ENCODE results near the gene OR11L1.

OR11L1 gene

DNA sequence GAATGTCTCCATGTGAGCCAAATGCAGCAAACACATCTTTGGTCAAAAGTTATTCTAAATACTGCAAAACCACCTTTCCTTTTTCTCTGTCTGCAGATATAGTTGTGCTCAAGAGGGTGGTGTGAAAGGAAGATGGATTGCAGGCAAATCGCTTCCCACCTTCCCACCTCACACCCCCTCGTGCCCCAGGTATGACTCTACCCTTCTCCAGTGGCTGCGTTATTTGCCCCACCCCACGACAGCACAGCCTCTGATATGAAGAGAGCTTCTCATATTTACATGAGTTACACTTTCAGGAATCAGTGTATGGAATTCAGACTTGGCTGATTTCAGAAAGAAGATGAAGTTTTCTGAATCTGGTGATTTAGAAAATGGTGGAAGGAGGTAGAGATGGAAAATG lies 21.1 kb upstream of the OR11L1 start:
- CTCF ChIA-PET: no interaction called here
- no peaks in the 10 kb centered on the region for H3K4me1 ChIP-seq (ENCODE audit: control insufficient read depth, insufficient read depth, low read length)
- no peak overlapping the region for H3K27ac ChIP-seq (ENCODE audit: extremely low read depth, low read depth, low read length)
- peaks cover 0 to 31% of the 10 kb centered on the region in 2 experiments; a peak in 1 of 3 replicates for H3K36me3 ChIP-seq (ENCODE audit: control insufficient read depth in 2 of 2, insufficient read depth in 1 of 2, low read length in 2 of 2)
- POLR2A ChIA-PET: no interaction called here
- H3K4me3 ChIP-seq (ENCODE audit: low read depth, low read length): no peak overlapping the region
- no peak for TF ChIP-seq SCRT2 (tag by site-specific recombination; IDR thresholded peaks at IDR 0.05)
- no peak for TF ChIP-seq ZNF366 (tag by site-specific recombination; conservative IDR thresholded peaks at IDR 0.05)
- TF ChIP-seq, protein P1, sequence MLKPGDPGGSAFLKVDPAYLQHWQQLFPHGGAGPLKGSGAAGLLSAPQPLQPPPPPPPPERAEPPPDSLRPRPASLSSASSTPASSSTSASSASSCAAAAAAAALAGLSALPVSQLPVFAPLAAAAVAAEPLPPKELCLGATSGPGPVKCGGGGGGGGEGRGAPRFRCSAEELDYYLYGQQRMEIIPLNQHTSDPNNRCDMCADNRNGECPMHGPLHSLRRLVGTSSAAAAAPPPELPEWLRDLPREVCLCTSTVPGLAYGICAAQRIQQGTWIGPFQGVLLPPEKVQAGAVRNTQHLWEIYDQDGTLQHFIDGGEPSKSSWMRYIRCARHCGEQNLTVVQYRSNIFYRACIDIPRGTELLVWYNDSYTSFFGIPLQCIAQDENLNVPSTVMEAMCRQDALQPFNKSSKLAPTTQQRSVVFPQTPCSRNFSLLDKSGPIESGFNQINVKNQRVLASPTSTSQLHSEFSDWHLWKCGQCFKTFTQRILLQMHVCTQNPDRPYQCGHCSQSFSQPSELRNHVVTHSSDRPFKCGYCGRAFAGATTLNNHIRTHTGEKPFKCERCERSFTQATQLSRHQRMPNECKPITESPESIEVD (tag by site-specific recombination; IDR thresholded peaks at IDR 0.05): no peak
- TF ChIP-seq ZBTB48 (tag by site-specific recombination; IDR thresholded peaks at IDR 0.05): no peak
- no peak for TF ChIP-seq ZNF292 (tag by site-specific recombination; IDR thresholded peaks at IDR 0.05; ENCODE audit: borderline replicate concordance, low read depth)
- TF ChIP-seq ZBTB1 (tag by site-specific recombination; IDR thresholded peaks at IDR 0.05): no peak
- H3K9me3 ChIP-seq (ENCODE audit: control insufficient read depth, insufficient read depth, low read depth, low read length): no peaks in the 10 kb centered on the region

DNA sequence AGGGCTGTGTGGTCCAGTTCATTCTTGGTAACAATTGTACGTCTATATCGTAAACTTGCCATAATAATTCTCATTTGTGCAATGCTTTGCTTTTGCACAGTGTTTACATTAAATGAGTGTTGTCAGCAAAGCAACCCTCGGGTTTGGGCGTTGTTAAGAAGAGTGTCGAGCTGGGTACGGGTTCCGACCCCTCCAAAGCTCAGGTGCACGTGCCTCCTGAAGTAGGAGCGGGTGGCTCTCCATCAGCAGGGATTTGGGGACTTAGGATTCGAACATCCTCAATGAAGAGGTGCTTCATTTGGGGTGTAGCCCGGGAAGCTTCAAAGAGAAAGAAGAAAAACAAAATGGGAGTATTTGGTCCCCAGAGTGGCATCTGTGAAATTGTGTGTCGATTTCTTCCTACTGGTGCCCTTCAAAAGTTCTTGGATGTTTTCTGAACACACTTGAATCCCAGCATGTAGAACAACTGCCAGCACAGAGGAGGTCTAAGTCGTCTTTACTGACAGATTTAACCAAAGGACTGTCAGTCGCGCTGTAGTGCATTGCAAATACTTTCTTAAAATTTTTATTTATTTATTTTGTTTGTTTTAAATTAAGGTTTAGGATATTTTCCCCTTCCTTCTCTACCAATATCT lies 16.4 kb upstream of the OR11L1 start:
- no peak overlapping the region for H3K27ac ChIP-seq (ENCODE audit: extremely low read depth, low read depth, low read length)
- no peaks in the 10 kb centered on the region for H3K4me1 ChIP-seq (ENCODE audit: control insufficient read depth, insufficient read depth, low read length)
- CTCF ChIA-PET: no interaction called here
- POLR2A ChIA-PET: no interaction called here
- TF ChIP-seq ZNF654 (tag by site-specific recombination; IDR thresholded peaks at IDR 0.05; ENCODE audit: low read depth) (no peak), ZNF341 (tag by site-specific recombination; IDR thresholded peaks at IDR 0.05; ENCODE audit: low read depth) (no peak), ZBTB17 (tag by site-specific recombination; IDR thresholded peaks at IDR 0.05) (peak; percentile 18; the same call in 1 of the 2 replicates)
- peak overlapping the region; percentile 54 for H3K4me3 ChIP-seq (ENCODE audit: low read depth, low read length)
- H3K36me3 ChIP-seq (ENCODE audit: control insufficient read depth in 2 of 2, insufficient read depth in 1 of 2, low read length in 2 of 2): peaks cover 0 to 15% of the 10 kb centered on the region in 2 experiments; a peak in 1 of 3 replicates
- no peaks in the 10 kb centered on the region for H3K9me3 ChIP-seq (ENCODE audit: control insufficient read depth, insufficient read depth, low read depth, low read length)

DNA sequence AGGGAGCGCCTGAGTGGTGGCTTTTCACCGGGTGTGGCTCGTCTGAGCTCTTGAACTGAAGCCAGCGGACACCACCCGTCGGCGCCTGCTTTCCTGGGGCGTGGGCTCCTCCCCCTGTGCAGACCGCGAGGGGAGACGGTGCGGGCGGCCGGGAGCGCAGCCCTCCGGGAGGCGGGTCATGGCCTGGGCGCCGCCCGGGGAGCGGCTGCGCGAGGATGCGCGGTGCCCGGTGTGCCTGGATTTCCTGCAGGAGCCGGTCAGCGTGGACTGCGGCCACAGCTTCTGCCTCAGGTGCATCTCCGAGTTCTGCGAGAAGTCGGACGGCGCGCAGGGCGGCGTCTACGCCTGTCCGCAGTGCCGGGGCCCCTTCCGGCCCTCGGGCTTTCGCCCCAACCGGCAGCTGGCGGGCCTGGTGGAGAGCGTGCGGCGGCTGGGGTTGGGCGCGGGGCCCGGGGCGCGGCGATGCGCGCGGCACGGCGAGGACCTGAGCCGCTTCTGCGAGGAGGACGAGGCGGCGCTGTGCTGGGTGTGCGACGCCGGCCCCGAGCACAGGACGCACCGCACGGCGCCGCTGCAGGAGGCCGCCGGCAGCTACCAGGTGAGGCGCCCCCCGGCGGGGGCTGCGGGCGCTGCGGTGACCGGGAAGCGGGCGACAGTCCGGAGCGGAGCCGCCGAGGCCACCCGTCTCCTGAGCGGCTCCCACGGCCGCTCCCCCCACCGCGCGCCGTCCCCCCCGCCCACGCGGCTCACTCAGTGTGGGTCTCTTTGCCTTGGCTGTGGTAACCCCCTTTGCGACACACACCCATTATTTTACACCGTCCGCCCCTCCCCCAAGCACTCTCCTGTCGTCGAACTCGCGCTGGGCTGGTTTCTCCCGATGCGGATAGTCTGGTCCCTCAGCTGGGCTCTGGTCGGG lies 15.6 kb upstream of the OR11L1 start, which contains the start of gene TRIM58:
Gene TRIM58, plus strand, starts transcription at position 119 of the 916 bp plus-strand sequence. Its CDS starts 60 bp downstream, at position 179.
- no peaks in the 10 kb centered on the region for H3K9me3 ChIP-seq (ENCODE audit: control insufficient read depth, insufficient read depth, low read depth, low read length)
- ChIA-PET POLR2A (no interaction called here), CTCF (interaction anchor here (0.6 kb wide), 2 partner anchors 20 to 137 kb away, joined by 3 to 4 read pairs; no protein-coding TSS in a partner anchor)
- peaks cover 0 to 10% of the 10 kb centered on the region in 2 experiments; a peak in 1 of 3 replicates for H3K36me3 ChIP-seq (ENCODE audit: control insufficient read depth in 2 of 2, insufficient read depth in 1 of 2, low read length in 2 of 2)
- H3K27ac ChIP-seq (ENCODE audit: extremely low read depth, low read depth, low read length): peak within 1 kb of the TSS; percentile 35; the same call in 1 of the 2 replicates
- peak within 1 kb of the TSS; percentile 54 for H3K4me3 ChIP-seq (ENCODE audit: low read depth, low read length)
- H3K4me1 ChIP-seq (ENCODE audit: control insufficient read depth, insufficient read depth, low read length): no peaks in the 10 kb centered on the region
- TF ChIP-seq ZNF354C (tag by site-specific recombination; IDR thresholded peaks at IDR 0.05; ENCODE audit: borderline replicate concordance, low read depth) (no peak), KLF1 (tag by site-specific recombination; IDR thresholded peaks at IDR 0.05) (peak; percentile 44; the same call in 1 of the 2 replicates), ZNF266 (tag by site-specific recombination; IDR thresholded peaks at IDR 0.05; ENCODE audit: low read depth) (no peak), MZF1 (tag by site-specific recombination; IDR thresholded peaks at IDR 0.05; ENCODE audit: borderline replicate concordance) (no peak), ZNF658 (tag by site-specific recombination; IDR thresholded peaks at IDR 0.05) (no peak), ZNF155 (tag by site-specific recombination; IDR thresholded peaks at IDR 0.05) (no peak), GLIS2 (tag by site-specific recombination; IDR thresholded peaks at IDR 0.05) (0 out of 2 replicates have a peak, but pooled peaks have one; percentile 17), SP2 (tag by site-specific recombination; IDR thresholded peaks at IDR 0.05) (peak; percentile 49), ZNF423 (tag by site-specific recombination; IDR thresholded peaks at IDR 0.05) (no peak), ZNF341 (tag by site-specific recombination; IDR thresholded peaks at IDR 0.05; ENCODE audit: low read depth) (no peak), HOXD13 (CRISPR knock-in tag; IDR thresholded peaks at IDR 0.05; ENCODE audit: borderline replicate concordance) (no peak), KLF8 (tag by site-specific recombination; IDR thresholded peaks at IDR 0.05) (no peak), KLF9 (tag by site-specific recombination; IDR thresholded peaks at IDR 0.05; ENCODE audit: low read depth) (no peak), ZBTB21 (tag by site-specific recombination; IDR thresholded peaks at IDR 0.05) (no peak)
- TF ChIP-seq, protein P2, sequence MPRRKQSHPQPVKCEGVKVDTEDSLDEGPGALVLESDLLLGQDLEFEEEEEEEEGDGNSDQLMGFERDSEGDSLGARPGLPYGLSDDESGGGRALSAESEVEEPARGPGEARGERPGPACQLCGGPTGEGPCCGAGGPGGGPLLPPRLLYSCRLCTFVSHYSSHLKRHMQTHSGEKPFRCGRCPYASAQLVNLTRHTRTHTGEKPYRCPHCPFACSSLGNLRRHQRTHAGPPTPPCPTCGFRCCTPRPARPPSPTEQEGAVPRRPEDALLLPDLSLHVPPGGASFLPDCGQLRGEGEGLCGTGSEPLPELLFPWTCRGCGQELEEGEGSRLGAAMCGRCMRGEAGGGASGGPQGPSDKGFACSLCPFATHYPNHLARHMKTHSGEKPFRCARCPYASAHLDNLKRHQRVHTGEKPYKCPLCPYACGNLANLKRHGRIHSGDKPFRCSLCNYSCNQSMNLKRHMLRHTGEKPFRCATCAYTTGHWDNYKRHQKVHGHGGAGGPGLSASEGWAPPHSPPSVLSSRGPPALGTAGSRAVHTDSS (tag by site-specific recombination; IDR thresholded peaks at IDR 0.05): no peak
- TF ChIP-seq, protein P3, sequence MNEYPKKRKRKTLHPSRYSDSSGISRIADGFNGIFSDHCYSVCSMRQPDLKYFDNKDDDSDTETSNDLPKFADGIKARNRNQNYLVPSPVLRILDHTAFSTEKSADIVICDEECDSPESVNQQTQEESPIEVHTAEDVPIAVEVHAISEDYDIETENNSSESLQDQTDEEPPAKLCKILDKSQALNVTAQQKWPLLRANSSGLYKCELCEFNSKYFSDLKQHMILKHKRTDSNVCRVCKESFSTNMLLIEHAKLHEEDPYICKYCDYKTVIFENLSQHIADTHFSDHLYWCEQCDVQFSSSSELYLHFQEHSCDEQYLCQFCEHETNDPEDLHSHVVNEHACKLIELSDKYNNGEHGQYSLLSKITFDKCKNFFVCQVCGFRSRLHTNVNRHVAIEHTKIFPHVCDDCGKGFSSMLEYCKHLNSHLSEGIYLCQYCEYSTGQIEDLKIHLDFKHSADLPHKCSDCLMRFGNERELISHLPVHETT (tag by site-specific recombination; IDR thresholded peaks at IDR 0.05): no peak

Data from HEK293 (cell line).